Gastroesophageal sphincter (tissue), 4 donors: Measurements from ENCODE around the gene TEKT2. TPM values are rescaled to one million over a fixed set of nuclear protein-coding genes. Genes with fewer than 3 reads are reported as not detected.

Experiments
- ATAC-seq: fragments of 150-250 bp; one replicate; pipeline ENCODE4 v1.9.1; 2016; ENCODE audit warnings: mild to moderate bottlenecking, moderate library complexity
- H3K27ac ChIP-seq, 4 donors: fragments of 200-600 bp; sonication (generic) in 3 of 4; 1 replicate in 3 of 4; 2 replicates in 1 of 4; pipeline ENCODE4 v1.5.1; 2016 to 2019
- H3K27me3 ChIP-seq: fragments of 200-600 bp; sonication (generic); one replicate; pipeline ENCODE4 v1.5.1; 2019
- H3K36me3 ChIP-seq, 2 donors: fragments of 200-600 bp; sonication (generic); one replicate each; pipeline ENCODE4 v1.5.1; 2019; ENCODE audit warnings: control low read depth in 1 of 2
- H3K4me1 ChIP-seq, 3 donors: fragments of 200-600 bp; sonication (generic); 1 replicate in 2 of 3; 2 replicates in 1 of 3; pipeline ENCODE4 v1.5.1; 2016 to 2019; ENCODE audit warnings: control low read depth in 2 of 3
- H3K4me3 ChIP-seq, 2 donors: fragments of 200-600 bp; sonication (generic); one replicate each; pipeline ENCODE4 v1.5.1; 2019; ENCODE audit warnings: mild to moderate bottlenecking in 1 of 2, moderate library complexity in 1 of 2
- H3K9me3 ChIP-seq, 3 donors: fragments of 200-600 bp; sonication (generic); one replicate each; pipeline ENCODE4 v1.5.1; 2017 to 2019; ENCODE audit warnings: control low read depth in 2 of 3
- EP300 ChIP-seq: sonication (generic); formaldehyde crosslinking; IDR thresholded peaks from one replicate; pipeline ENCODE4 v1.6.1; 2017; ENCODE audit warnings: antibody characterized with exemption, mild to moderate bottlenecking
- POLR2A ChIP-seq, 2 donors: fragments of 450-650 bp; IDR thresholded peaks; one replicate each; pipeline ENCODE4 v1.6.1; 2017; ENCODE audit warnings: antibody characterized with exemption in 2 of 2, mild to moderate bottlenecking in 2 of 2, moderate library complexity in 1 of 2
- POLR2AphosphoS5 ChIP-seq: sonication (generic); formaldehyde crosslinking; IDR thresholded peaks from one replicate; pipeline ENCODE4 v1.6.1; 2017; ENCODE audit warnings: antibody characterized with exemption
- WGBS, 2 donors: methylation state at CpG; one replicate each; pipeline ENCODE4 v1.1.5; 2018; ENCODE audit warnings: low coverage in 1 of 2; 5-methylcytosine and 5-hydroxymethylcytosine counted together
- total RNA-seq, 4 donors: library from RNA; depleted of rRNA; stranded (reverse); fragments of >200 nt; gene quantifications; one replicate each; pipeline ENCODE4 v1.1.0, GENCODE V29; 2016
- TF ChIP-seq, protein P1 (sequence below), 4 experiments: fragments of 200-600 bp in 2 of 4; fragments of 450-650 bp in 2 of 4; sonication (generic) in 1 of 4; IDR thresholded peaks; one replicate each; pipeline ENCODE4 v1.5.1; 2017 to 2019; ENCODE audit warnings: antibody characterized with exemption in 4 of 4, mild to moderate bottlenecking in 2 of 4, moderate library complexity in 2 of 4

TEKT2 gene
- total RNA-seq, 4 donors from 2014 or later = 0.73 TPM; not detected in 3

DNA sequence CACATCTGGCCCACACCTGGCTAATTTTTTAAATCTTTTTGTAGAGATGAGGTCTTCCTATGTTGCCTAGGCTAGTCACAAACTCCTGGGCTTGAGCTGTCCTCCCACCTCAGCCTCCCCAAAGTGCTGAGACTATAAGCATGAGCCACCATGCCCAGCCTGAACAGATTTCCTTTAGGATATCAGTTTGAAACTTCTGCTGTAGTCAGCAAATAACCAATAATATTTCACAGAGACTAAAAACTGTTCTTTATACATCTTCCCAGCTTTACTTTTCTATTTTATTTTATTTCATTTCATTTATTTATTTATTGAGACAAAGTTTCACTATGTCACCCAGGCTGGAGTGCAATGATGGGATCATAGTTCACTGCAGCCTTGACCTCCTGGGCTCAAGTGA, 29.9 kb upstream of the TEKT2 start:
- no peak for ATAC-seq
- Histone ChIP-seq H3K9me3 (no peaks in the 10 kb centered on the region), H3K4me3 (no peak overlapping the region), H3K36me3 (peaks cover 0 to 72% of the 10 kb centered on the region in 2 donors), H3K27ac (no peak overlapping the region), H3K4me1 (no peaks in the 10 kb centered on the region), H3K27me3 (no peaks in the 10 kb centered on the region)
- no peak for TF ChIP-seq EP300
- TF ChIP-seq, protein P1, sequence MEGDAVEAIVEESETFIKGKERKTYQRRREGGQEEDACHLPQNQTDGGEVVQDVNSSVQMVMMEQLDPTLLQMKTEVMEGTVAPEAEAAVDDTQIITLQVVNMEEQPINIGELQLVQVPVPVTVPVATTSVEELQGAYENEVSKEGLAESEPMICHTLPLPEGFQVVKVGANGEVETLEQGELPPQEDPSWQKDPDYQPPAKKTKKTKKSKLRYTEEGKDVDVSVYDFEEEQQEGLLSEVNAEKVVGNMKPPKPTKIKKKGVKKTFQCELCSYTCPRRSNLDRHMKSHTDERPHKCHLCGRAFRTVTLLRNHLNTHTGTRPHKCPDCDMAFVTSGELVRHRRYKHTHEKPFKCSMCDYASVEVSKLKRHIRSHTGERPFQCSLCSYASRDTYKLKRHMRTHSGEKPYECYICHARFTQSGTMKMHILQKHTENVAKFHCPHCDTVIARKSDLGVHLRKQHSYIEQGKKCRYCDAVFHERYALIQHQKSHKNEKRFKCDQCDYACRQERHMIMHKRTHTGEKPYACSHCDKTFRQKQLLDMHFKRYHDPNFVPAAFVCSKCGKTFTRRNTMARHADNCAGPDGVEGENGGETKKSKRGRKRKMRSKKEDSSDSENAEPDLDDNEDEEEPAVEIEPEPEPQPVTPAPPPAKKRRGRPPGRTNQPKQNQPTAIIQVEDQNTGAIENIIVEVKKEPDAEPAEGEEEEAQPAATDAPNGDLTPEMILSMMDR (IDR thresholded peaks at IDR 0.05) = no peak
- no peak for TF ChIP-seq POLR2A (IDR thresholded peaks at IDR 0.05)
- no peak for TF ChIP-seq POLR2AphosphoS5

GRCh38 chr1:36055706-36056105, 28.2 kb upstream of the TEKT2 start:
- Histone ChIP-seq H3K27me3 (no peaks in the 10 kb centered on the region), H3K36me3 (peaks cover 0 to 69% of the 10 kb centered on the region in 2 donors), H3K4me1 (no peaks in the 10 kb centered on the region), H3K9me3 (no peaks in the 10 kb centered on the region), H3K4me3 (no peak overlapping the region), H3K27ac (no peak overlapping the region)
- TF ChIP-seq POLR2AphosphoS5 = no peak
- TF ChIP-seq EP300 = no peak
- TF ChIP-seq, protein P1 (IDR thresholded peaks at IDR 0.05) = no peak
- no peak for TF ChIP-seq POLR2A (IDR thresholded peaks at IDR 0.05)
- WGBS, 2 donors = 76 to 85% methylated on average over 5 of the region's 5 CpGs
- no peak for ATAC-seq

GRCh38 chr1:36062315-36062714, 21.6 kb upstream of the TEKT2 start:
- 100% methylated on average over 1 of the region's 1 CpG; no CpG with 5 or more reads in 1 of the 2 donors for WGBS, 2 donors
- no peak overlapping the region for H3K27ac ChIP-seq
- H3K4me3 ChIP-seq = no peak overlapping the region
- no peaks in the 10 kb centered on the region for H3K4me1 ChIP-seq
- no peaks in the 10 kb centered on the region for H3K9me3 ChIP-seq
- H3K36me3 ChIP-seq = peaks cover 0 to 21% of the 10 kb centered on the region in 2 donors
- ATAC-seq = no peak
- TF ChIP-seq POLR2A (IDR thresholded peaks at IDR 0.05) (no peak), POLR2AphosphoS5 (no peak), EP300 (no peak)
- TF ChIP-seq, protein P1 (IDR thresholded peaks at IDR 0.05) = no peak
- H3K27me3 ChIP-seq = no peaks in the 10 kb centered on the region

GRCh38 chr1:36067871-36068270, 16.0 kb upstream of the TEKT2 start:
- TF ChIP-seq POLR2AphosphoS5 (no peak), EP300 (no peak), POLR2A (IDR thresholded peaks at IDR 0.05) (no peak)
- TF ChIP-seq, protein P1 (IDR thresholded peaks at IDR 0.05) = no peak
- no peaks in the 10 kb centered on the region for H3K4me1 ChIP-seq
- H3K27me3 ChIP-seq = no peaks in the 10 kb centered on the region
- no peak overlapping the region for H3K4me3 ChIP-seq
- no peak overlapping the region for H3K27ac ChIP-seq
- H3K9me3 ChIP-seq = no peaks in the 10 kb centered on the region
- H3K36me3 ChIP-seq = peaks cover 0 to 6% of the 10 kb centered on the region in 2 donors
- no peak for ATAC-seq

- no peak for ATAC-seq
These were observed 15.0 kb upstream of the TEKT2 start for GRCh38 chr1:36068866-36069265.

More at GRCh38 chr1:36068866-36069265, 15.0 kb upstream of the TEKT2 start:
- H3K4me3 ChIP-seq = no peak overlapping the region
- H3K4me1 ChIP-seq = no peaks in the 10 kb centered on the region
- H3K27me3 ChIP-seq = no peaks in the 10 kb centered on the region
- H3K36me3 ChIP-seq = peaks cover 0 to 3% of the 10 kb centered on the region in 2 donors
- H3K9me3 ChIP-seq = no peaks in the 10 kb centered on the region
- no peak for TF ChIP-seq EP300
- no peak for TF ChIP-seq POLR2A (IDR thresholded peaks at IDR 0.05)
- TF ChIP-seq, protein P1 (IDR thresholded peaks at IDR 0.05) = no peak
- no peak for TF ChIP-seq POLR2AphosphoS5
- 95 to 100% methylated on average over 2 of the region's 2 CpGs for WGBS, 2 donors
- H3K27ac ChIP-seq = no peak overlapping the region
